Central memory CD8-positive, alpha-beta T cell (primary cell): ENCODE measurements around the gene BCL7C.

Experiments
- ATAC-seq: fragments of 150-1000 bp; cut with Tn5 transposase; replicated peaks from 2 replicates; pipeline ENCODE4 v1.10.0; 2022; ENCODE audit warnings: mild to moderate bottlenecking, moderate FRiP score, moderate number of reproducible peaks; ENCODE audit not compliant: poor library complexity, severe bottlenecking; ENCODE audit errors: extremely low read depth
- DNase-seq, 2 donors: peaks; one replicate each; pipeline ENCODE4 v3.0.0; 2021; ENCODE audit warnings: low spot score in 2 of 2
- H3K27ac Mint-ChIP-seq: one replicate; pipeline ENCODE4 v1.8.0; 2022; ENCODE audit warnings: low read depth, mild to moderate bottlenecking, moderate library complexity, mixed read lengths
- H3K27me3 Mint-ChIP-seq: one replicate; pipeline ENCODE4 v1.8.0; 2022; ENCODE audit warnings: mixed read lengths
- H3K36me3 Mint-ChIP-seq: one replicate; pipeline ENCODE4 v1.8.0; 2022; ENCODE audit warnings: mild to moderate bottlenecking, moderate library complexity, mixed read lengths; ENCODE audit not compliant: insufficient read depth
- H3K4me1 Mint-ChIP-seq: one replicate; pipeline ENCODE4 v1.8.0; 2022; ENCODE audit warnings: mixed read lengths
- H3K4me3 Mint-ChIP-seq: one replicate; pipeline ENCODE4 v1.8.0; 2022; ENCODE audit warnings: mild to moderate bottlenecking, moderate library complexity, mixed read lengths
- H3K9me3 Mint-ChIP-seq: one replicate; pipeline ENCODE4 v1.8.0; 2022; ENCODE audit warnings: mixed read lengths

Gene BCL7C

GRCh38 chr16:30926937-30927788, 33.3 kb upstream of the BCL7C start:
- Mint-ChIP-seq H3K4me1 (peaks cover 21% of the 10 kb centered on the region), H3K27ac (peak overlapping the region; percentile 25), H3K4me3 (no peak overlapping the region), H3K27me3 (no peaks in the 10 kb centered on the region), H3K9me3 (no peaks in the 10 kb centered on the region), H3K36me3 (peaks cover 9% of the 10 kb centered on the region)
- no peak for ATAC-seq
- no peak for DNase-seq

GRCh38 chr16:30925995-30926811, 32.3 kb upstream of the BCL7C start:
- Mint-ChIP-seq H3K4me3 (peak overlapping the region; percentile 50), H3K27ac (peak overlapping the region; percentile 4), H3K27me3 (no peaks in the 10 kb centered on the region), H3K36me3 (peaks cover 6% of the 10 kb centered on the region), H3K9me3 (no peaks in the 10 kb centered on the region), H3K4me1 (peaks cover 21% of the 10 kb centered on the region)
- DNase-seq (no peak), ATAC-seq (no peak)

GRCh38 chr16:30925632-30925987, 31.7 kb upstream of the BCL7C start:
- ATAC-seq (no peak), DNase-seq (no peak)
- Mint-ChIP-seq H3K27ac (peak overlapping the region; percentile 4), H3K9me3 (no peaks in the 10 kb centered on the region), H3K4me3 (peak overlapping the region; percentile 50), H3K4me1 (peaks cover 21% of the 10 kb centered on the region), H3K27me3 (no peaks in the 10 kb centered on the region), H3K36me3 (peaks cover 1% of the 10 kb centered on the region)

GRCh38 chr16:30924913-30925631, 31.2 kb upstream of the BCL7C start:
- DNase-seq: no peak

DNA sequence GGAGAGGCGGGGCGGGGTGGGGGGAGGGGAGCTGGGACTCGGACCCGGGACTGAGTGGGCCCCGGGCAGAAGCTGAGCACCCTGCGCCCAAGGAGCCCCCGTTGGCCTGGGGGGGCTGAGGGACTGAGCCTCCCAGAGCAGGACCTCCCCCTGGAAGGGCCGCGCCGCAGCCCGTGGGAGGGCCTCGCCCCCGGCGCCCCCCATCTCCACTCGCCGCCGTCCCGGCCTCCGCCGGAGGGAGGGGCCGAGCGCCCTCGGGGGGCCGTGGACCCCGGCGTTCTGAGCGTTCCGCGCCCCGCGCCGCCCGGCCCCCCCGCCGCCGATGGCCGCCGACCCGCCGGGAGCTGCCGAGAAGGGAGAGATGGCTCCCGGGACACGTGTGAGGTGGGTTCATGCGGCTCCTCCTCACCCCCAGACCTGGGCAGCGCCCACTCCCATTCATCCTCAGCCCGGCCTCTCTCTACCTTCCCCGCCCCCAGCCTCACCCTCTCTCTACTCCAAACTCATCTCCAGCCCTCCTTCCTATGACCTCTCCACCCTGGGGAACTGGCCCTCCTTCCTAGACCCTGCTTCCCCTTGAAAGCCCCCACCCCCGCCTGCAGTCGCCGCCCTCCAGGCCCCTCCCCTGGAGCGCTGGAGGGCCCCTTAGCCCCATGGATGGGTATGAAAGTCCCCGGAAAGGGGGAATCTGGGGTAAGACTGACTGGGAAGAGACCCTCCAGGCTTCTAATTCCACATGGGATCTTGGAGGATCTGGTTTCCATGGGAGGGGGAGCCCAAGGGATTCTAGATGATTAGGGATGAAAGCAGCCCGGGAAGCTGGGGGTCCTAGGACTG, 30.4 kb upstream of the BCL7C start:
- no peak overlapping the region for H3K27ac Mint-ChIP-seq
- DNase-seq (no peak), ATAC-seq (no peak)

More at GRCh38 chr16:30924913-30925631, 31.2 kb upstream of the BCL7C start:
- no peak for ATAC-seq
- Mint-ChIP-seq H3K27ac (peak overlapping the region; percentile 46), H3K4me3 (peak overlapping the region; percentile 72), H3K9me3 (no peaks in the 10 kb centered on the region), H3K36me3 (peaks cover 1% of the 10 kb centered on the region), H3K4me1 (peaks cover 21% of the 10 kb centered on the region), H3K27me3 (no peaks in the 10 kb centered on the region)

DNA sequence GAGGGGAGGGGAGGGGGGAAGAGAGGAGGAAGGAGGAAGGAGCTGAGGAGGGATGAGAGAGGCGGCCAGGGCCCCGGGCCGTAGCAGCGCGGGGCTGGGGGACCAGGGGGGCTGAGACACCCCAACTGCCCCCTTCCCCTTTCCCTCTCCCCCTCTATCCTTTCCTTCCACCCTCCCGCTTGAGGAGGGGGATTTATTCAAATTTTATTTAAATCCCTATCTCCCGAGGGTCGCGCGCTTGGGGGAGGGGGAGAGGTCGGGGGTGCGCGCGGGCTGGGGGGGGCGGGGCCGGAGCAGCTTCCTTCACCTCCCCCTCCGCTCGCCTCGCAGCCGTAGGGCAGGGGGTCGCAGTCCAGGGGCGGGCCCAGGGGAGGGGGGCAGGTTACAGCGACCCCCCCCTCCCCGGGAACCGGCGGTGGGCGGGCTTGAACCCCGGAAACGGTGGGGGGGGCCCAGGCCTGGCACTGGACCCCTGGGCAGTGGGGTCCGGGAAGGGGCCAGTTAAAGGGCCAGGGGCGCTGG, 29.7 kb upstream of the BCL7C start, which contains the start of gene FBXL19:
Gene FBXL19, plus strand, starts transcription at position 19 of the 522 bp plus-strand sequence. CDS start 2,183 bp downstream, outside the sequence.
- peak within 1 kb of the TSS; percentile 89 for H3K4me3 Mint-ChIP-seq
- ATAC-seq (no peak), DNase-seq (no peak)
- peaks cover 1% of the 10 kb centered on the region for H3K36me3 Mint-ChIP-seq
- peaks cover 21% of the 10 kb centered on the region for H3K4me1 Mint-ChIP-seq
- peak within 1 kb of the TSS; percentile 91 for H3K27ac Mint-ChIP-seq
- no peaks in the 10 kb centered on the region for H3K9me3 Mint-ChIP-seq
- H3K27me3 Mint-ChIP-seq: no peaks in the 10 kb centered on the region

More for the DNA sequence above, 30.4 kb upstream of the BCL7C start:
- Mint-ChIP-seq H3K9me3 (no peaks in the 10 kb centered on the region), H3K4me3 (peak overlapping the region; percentile 72), H3K36me3 (peaks cover 1% of the 10 kb centered on the region), H3K27me3 (no peaks in the 10 kb centered on the region), H3K4me1 (peaks cover 21% of the 10 kb centered on the region)

DNA sequence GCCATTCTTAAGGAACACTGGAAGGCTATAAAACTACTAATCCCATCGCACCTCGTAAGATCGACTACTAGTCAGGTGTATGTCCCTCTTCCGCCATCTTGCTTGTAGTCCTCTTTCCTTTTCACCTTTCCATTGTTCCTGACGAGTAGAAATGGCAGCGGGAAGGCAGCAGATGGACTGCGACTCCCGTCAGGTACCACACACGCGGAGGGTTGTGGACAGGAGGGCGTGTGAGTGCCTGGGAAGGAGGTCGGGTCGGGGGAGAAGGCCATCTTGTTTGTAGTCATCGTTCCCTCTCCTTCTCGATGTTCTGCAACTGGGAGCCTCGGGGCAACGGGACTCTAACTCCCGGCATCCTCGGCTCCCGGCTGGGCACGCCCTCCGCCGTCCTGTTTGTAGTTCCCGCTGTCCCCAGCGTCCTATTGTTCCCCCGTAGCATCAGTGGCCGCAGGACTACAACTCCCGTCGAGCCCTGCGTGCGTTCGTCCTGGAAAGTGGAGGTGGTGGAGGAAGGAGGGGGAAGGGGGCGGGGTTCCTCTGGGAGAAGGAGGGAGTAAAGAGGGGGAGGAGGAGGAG, 29.2 kb upstream of the BCL7C start:
- Mint-ChIP-seq H3K4me3 (peak overlapping the region; percentile 89), H3K9me3 (no peaks in the 10 kb centered on the region), H3K27ac (peak overlapping the region; percentile 91), H3K36me3 (peaks cover 1% of the 10 kb centered on the region), H3K4me1 (peaks cover 21% of the 10 kb centered on the region), H3K27me3 (no peaks in the 10 kb centered on the region)
- DNase-seq (peak; percentile 83 to 93), ATAC-seq (peak; percentile 77)

DNA sequence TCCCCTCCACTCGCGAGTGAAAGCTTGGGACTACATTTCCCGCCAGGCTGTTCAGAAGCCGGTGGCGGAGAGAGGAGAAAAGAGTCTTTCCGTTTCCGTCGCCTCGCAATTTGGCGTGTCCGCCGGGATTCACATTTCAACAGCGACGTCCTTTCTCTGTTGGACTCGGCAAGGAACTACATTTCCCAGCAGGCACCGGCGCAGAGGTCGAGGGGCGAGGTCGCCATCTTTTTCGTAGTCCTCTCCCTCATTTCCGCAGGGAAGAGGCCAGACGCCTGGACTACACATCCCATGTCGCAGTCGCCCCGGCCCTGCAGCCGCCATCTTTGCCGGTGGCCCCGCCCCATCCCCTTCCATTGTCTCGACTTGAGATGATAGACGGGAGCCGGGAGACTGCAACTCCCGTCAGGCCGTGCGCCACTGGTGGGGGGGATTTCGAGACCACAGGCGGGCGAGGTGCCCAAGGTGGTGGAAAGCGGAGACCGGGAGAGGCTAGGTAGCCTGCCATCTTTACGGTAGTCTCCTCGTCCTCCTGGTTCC, 28.6 kb upstream of the BCL7C start:
- DNase-seq: peak; percentile 95 to 100
- Mint-ChIP-seq H3K4me3 (peak overlapping the region; percentile 89), H3K27me3 (no peaks in the 10 kb centered on the region), H3K36me3 (peaks cover 1% of the 10 kb centered on the region), H3K9me3 (no peaks in the 10 kb centered on the region), H3K27ac (peak overlapping the region; percentile 91), H3K4me1 (peaks cover 21% of the 10 kb centered on the region)
- ATAC-seq: peak; percentile 79

- peaks cover 18% of the 10 kb centered on the region for H3K4me1 Mint-ChIP-seq
- H3K27me3 Mint-ChIP-seq: no peaks in the 10 kb centered on the region
- no peaks in the 10 kb centered on the region for H3K9me3 Mint-ChIP-seq
- H3K27ac Mint-ChIP-seq: peak overlapping the region; percentile 91
- peak overlapping the region; percentile 89 for H3K4me3 Mint-ChIP-seq
- ATAC-seq (no peak), DNase-seq (peak; percentile 82 to 86)
- H3K36me3 Mint-ChIP-seq: peaks cover 1% of the 10 kb centered on the region
Observed at GRCh38 chr16:30921748-30922419, 28.0 kb upstream of the BCL7C start.

DNA sequence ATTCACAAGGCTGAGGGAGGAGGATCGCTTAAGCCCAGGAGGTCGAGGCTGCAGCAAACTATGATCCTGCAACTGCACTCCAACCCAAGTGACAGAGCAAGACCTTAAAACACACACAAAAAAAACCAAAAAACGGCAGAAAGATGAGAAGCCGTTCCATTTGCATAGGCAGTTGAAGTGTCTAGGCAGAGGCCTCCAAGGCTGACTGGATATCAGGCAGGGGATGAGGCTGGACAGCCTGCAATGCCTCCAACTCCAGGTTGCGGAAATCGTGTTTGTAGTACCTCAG, 27.5 kb upstream of the BCL7C start:
- H3K27me3 Mint-ChIP-seq: no peaks in the 10 kb centered on the region
- H3K4me3 Mint-ChIP-seq: peak overlapping the region; percentile 89
- peak overlapping the region; percentile 91 for H3K27ac Mint-ChIP-seq
- DNase-seq (no peak), ATAC-seq (no peak)
- no peaks in the 10 kb centered on the region for H3K9me3 Mint-ChIP-seq
- H3K36me3 Mint-ChIP-seq: peaks cover 1% of the 10 kb centered on the region
- peaks cover 13% of the 10 kb centered on the region for H3K4me1 Mint-ChIP-seq

DNA sequence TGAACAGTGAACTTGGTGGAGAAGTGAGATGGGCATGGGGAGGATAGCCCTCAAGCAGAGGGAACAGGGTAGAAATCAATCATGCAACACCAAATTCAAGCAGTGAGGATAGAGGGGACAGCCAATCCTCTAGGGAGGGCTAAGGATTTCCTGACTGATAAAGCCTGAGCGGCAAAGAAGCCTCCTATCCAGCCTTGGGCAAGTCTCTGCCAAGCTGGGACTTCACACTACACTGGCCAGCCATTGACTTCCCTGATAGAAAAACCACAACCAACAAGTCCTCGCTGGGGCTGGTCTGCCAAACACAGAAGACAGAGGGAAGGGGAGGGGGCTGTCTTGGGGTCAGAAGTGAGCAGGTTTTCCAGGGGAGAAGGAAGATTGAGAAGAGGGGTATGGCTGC, 27.0 kb upstream of the BCL7C start:
- Mint-ChIP-seq H3K4me1 (peaks cover 8% of the 10 kb centered on the region), H3K27ac (no peak overlapping the region), H3K27me3 (no peaks in the 10 kb centered on the region), H3K9me3 (no peaks in the 10 kb centered on the region), H3K4me3 (peak overlapping the region; percentile 89), H3K36me3 (peaks cover 1% of the 10 kb centered on the region)
- DNase-seq (no peak), ATAC-seq (no peak)
